ENCODE results near the gene TAB2.

The TAB2 gene

GRCh38 chr6:149414009-149414408, 96.5 kb downstream of the TAB2 start:
- no peak for DNase-seq

GRCh38 chr6:149414821-149415220, 97.3 kb downstream of the TAB2 start:
- DNase-seq, result no peak

DNA sequence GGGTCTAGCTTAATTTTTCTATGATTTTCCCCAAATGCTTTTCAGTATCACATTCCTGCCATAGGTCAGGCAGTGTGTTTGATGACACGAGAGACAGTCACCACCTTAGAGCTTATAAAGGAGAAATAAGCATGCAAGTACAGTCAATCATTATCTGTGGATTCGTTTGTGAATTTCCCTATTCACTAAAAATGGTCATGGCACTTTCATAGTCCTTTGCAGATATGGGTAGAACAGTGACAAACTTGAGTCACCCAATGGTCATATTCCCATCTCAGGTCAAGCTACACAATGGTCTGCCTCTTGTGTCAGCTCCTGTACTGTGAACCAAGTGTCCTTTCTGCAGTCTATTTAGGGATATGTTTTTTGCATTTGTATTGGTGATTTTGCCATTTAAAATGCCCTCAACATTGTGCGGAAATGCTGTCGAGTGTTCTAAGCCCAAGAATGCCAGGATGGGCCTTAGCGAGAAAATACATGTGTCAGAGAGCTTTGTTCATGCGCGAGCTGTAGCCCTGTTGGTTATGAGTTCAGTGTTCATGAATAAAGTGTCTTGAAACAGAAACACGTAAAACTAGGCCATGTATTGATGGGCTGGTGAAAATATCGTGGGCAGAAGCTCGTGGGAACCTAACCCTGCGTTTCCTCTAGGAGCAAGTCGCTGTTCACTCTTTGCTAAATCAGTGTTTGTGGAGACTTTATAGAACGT, 102.3 kb downstream of the TAB2 start:
- DNase-seq, result no peak

GRCh38 chr6:149421132-149421531, 103.6 kb downstream of the TAB2 start:
- no peak for DNase-seq

DNA sequence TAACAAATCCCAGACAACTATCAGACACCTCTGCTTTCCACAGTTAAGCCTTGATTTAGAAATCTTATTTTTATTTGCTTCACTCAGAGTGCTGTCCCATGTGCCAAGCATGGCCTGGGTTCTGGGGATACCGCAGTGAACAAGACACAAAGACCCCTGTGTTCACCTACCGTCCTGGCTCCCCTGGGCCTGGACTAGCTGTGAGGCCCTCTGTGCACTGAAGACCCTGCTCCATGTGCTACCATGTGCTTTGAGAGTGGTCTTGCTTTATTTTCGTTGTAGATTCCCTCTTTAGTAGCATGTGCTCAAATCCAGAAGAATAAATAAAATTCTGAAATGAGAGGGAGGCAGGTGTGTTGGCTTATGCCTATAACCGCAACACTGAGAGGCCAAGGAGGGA, 105.1 kb downstream of the TAB2 start:
- no peak for DNase-seq

GRCh38 chr6:149423964-149424440, 106.5 kb downstream of the TAB2 start:
- peak; percentile 16 for DNase-seq

- DNase-seq, result no peak
Measured at GRCh38 chr6:149425224-149425623, 107.7 kb downstream of the TAB2 start.

- no peak for DNase-seq
Measured at GRCh38 chr6:149425754-149426153, 108.2 kb downstream of the TAB2 start.

DNA sequence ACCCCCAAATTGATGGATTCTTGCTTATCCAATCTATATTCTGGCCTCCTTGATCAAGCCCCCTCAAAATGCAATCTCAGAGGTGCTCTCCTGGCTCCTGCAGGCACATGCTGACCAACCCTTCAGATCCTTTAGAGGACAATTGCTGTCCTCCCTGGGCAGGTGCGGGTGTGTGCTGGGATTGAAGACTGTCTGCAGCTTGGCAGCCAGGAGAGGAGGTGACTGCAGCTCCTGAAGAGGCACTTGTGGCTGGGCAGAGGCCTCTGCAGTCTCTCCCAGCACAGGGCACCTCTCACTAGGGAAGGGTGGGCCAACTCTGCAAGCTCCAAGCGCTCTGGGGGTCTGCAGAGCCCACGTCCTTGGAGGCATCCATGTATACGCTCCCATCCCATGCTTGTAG, 111.1 kb downstream of the TAB2 start:
- DNase-seq, result no peak

DNA sequence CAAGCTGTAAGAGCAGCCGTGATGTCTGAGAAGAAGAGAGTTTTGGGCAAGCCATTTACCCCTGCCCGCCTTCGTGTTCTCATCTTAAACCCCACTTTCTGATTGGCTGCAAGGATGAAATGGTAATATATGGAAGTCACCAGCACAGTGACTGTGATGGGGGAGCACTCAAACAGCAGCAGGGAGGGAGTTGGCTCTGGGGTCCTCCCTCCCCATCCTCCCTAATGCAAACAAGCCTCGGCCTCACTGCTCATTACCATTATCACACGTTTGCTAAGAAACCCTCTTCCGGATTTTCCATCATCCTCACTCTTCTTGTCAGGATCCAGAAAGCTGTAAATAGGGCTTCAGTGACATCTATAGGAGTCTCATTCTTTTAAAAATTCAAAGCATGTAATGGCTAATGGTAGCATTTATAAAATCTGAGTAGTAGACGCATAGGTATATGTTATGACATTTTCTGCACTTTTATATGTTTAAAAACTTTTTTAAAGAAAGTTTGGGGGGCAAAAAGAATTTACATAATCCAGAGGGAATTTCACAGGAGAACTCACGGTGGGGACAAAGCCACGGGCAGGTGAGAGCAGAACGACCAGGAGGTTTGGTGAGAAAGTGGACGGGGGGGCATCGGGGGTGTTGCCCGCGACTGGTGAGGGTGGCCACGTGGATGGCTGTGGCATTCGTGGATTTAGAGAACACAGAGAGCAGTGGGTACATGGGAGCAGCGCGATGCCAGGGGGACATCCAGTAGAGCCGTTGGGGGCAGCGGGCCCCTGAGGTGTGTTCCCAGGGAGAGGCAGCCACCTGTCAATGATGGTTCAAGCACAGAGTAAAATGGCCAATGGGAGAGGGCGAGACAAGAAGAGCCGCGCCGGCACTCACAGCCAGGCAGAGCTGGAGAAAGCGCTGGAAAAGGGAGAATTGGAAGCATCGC, 112.2 kb downstream of the TAB2 start:
- no peak for DNase-seq

DNA sequence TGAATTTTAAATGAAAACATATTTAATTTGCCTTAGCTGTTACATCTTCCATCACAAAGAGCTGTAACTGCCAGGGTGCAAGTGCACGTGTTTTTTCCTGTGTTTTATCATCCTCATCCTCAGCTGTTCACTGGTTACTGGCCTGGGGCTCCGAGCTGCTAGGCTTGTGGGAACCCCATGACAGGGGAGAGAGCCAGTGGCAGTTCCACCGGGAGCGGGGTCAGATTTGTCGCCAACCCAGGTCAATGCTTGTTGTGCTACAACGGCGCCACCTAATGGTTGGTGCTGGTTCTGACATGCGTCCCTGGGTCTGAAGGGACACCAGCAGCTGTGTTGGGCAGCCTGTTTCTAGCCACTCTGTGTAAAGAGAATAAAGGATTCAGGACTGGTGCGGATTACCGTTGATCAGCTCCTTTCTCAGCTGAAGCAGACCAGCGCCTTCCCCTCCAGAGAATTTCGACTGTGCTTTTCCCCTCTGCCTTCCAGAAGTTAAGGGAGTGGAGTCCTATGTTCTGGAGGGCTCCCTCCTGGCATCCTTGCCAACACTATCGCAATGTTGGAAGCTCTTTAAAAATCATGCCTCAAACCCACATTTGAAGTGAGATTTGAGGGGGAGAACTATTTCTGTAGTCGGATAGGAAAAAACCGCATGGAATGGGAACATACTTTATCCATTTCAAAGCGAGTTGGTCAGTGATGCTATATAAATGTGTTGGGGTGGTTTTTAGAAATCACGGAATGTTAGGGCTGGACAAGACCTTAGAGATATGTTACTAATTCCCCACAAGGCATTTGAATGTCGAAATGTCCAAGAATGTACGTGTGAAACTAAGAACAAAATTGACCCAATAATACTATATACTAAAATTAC, 114.6 kb downstream of the TAB2 start:
- peak; percentile 78 for DNase-seq

- no peak for DNase-seq
Measured at GRCh38 chr6:149433405-149433804, 115.9 kb downstream of the TAB2 start.

DNA sequence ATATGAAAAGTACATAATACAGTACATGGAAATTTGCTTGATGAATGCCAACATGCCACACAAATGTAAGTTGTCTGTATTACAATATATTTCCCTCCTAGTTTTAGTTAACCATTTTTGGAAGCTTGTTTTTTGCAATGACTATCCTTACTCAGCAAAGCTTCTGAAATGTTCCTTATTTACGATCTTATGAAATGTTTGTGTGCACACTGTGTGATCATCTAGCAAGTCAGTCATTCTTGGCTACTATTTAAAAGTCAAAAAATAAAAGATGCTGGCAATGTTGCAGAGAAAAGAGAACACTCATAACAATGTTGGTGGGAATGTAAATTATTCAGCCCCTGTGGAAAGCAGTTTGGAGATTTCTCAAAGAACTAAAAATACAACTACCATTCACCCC, 116.4 kb downstream of the TAB2 start:
- DNase-seq, result no peak

- DNase-seq, result no peak
Measured at GRCh38 chr6:149435919-149436586, 118.5 kb downstream of the TAB2 start.

DNA sequence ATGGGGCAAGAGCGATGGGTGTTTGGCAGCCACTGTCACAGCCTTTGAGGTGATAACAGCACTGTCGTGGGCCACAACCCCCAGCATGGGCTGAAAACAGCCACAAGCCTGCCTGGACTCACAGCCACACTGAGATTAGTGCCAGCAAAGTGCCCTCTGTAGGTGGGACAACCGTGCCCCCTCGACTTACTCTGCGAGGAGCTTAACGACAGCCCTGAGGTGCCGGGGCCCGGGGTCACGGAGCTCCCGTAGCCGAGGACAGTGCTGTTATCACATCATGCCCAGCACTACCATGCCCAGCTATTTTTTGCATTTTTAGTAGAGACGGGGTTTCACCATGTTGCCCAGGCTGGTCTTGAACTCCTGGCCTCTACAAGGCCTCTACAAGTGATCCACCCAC, 119.1 kb downstream of the TAB2 start:
- no peak for DNase-seq

DNA sequence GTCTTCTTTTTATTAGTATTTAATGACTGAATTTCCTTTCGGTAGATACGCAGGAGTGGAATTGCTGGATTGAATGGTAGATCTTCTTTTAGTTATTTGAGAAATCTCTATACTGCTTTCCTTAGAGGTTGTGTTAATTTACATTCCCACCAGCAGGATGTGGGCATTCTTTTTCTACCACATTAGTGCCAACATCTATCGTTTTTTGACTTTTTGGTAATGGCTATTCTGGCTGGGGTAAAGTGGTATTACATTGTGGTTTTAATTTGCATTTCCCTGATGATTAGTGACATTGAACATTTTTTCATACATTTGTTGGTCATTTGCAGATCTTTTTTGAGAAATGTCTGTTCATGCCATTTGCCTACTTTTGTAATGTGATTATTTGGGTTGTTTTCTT, 119.7 kb downstream of the TAB2 start:
- no peak for DNase-seq

- no peak for DNase-seq
Measured at GRCh38 chr6:149438855-149439254, 121.3 kb downstream of the TAB2 start.

DNA sequence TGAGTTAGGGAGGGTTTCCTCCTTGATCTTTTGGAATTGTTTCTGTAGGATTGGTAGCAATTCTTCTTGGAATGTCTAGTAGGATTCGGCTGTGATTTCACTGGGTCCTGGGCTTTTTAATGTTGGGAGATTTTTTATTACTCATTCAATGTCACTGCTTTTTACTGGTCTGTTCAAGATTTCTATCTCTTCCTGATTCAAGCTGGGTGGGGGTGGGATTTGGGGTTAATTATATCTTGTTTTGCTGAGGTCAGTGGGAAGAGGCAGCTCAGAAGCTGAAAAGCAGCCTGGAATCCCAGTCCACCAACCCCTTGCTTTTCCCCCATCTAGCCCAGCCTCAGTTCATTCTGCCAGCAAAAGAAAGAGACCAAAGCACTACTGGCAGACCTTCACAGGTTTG, 122.1 kb downstream of the TAB2 start:
- no peak for DNase-seq

- no peak for DNase-seq
Measured at GRCh38 chr6:149440735-149441671, 123.5 kb downstream of the TAB2 start.

DNA sequence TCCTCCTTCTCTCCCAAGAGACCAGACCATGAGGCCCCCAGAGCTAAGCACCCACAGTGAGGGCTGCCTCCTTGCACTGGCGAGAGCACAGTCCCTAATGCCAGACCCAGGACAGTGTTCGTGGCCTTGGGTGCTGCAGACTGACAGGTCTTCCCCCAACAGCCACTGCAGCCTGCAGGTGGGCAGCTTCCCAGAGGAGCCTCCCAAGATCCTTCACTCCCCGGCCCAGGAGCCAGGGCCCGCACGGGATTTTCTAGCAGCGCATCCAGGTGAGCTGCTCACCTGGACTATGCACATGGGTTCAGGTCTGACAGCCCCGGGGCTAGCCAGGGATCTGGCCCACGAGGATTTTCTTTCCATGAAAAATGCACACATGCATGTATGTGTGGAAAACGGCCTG, 124.2 kb downstream of the TAB2 start:
- no peak for DNase-seq

Data from right kidney (tissue), 1 donor.